ENCODE data around the gene PAQR4.

PAQR4 gene

DNA sequence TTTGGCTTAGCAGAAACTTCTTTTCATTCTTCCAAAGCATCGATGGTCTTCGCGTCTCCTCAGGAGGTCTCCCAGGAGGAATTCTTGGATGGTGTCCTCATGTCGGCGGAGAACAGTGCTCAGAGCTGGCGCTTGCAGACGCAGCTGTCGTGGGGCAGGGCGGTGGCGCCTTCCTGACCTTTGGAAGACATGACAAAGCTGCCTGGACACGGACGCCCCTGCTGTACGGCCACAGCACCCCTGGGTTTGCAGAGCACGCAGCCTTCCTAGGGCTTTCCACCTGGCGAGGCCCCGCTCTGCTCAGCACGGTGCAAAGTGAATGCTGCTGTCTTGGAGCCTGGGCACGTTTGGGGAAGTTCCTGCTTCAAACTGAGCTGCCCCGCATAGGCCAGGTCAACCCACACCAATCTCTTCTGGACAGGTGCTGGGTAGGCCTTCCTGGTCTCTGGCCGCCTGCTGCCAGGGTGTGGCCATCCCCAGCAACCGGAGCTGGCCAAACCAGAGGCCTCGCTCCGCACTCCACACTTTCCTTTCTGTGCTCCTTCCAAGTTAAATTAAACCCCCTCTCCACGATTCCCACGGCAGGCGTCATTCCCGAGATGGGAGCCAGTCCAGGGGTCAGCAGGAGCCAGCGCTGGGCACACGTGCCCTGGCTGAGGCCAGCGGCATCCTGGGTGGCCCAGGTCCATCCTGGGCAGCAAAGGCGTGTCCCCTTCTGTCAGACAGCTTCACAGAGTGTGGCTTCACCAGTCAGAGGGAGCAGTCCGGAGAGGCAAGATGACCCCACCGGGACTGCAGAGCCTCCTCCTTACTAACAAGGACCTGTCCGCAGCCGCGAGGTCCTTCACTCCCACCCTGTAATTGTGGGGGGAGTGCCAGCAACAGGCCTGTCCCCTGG lies 20.1 kb upstream of the PAQR4 start:
- no peak for DNase-seq

DNA sequence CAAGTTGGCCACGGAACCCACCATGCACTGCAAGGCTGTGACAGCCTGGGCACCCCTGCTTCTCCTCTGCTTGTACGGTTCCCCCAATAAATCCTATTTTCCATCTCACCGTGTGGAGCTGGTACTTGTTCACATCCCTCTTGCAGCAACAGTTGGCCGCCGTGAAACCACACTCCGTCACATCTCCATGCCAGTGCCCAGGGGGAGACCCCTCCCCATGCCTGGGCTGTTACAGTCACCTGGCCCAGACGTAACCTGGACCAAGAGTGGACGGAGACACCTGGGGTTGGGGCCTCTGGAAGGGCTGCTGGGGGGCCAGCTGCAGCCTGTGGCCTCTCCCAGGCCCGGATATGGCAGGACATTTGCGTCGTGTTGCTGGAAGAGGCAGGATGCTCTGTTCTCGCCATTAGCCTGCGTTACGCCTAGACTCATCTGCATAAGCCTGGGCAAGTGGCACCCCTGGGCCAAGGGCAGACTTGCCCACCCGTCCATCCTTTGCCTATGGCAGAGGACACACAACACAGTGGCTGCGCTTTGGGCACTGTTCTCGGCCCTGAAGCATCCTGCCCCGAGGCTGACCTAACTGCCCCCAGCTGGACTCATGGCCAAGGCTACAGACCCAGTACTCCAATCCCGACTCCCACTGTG lies 19.3 kb upstream of the PAQR4 start:
- DNase-seq = no peak

DNA sequence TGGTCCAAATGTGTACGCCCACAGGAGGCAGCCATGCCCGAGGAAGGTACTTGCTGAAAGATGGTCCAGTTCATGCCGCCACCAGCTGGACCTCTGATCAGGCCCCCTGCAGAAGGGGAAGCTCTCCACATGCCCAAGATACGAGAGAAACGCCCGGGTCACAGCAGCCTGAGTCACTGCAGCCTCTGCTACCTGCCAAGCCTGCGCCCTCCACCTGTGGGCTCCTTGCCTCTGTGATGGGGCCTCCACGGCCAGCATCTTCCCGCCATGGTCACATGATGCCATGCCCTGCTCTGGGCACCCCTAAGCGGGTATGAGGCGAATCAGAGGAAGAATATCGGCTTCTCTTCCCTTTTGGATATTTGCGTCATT lies 18.8 kb upstream of the PAQR4 start:
- no peak for DNase-seq

DNA sequence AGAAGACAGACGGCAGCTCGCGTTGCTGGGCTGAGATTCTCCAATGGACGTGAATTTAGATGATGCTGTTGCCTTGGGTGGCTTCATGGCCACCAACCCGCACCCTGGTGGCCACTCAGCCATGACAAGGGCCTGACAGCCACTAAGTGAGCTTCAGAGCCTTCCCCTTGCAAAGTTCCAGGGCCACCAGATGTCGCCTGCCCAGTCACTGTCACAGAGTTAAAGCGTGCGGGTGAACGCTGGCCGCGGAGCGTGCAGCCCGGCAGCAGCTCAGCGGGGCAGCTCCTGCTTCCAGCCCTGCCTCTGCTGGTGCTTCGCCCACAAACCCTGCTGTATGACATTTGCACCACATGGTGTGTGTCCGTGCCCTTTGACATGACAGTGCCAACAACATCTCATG lies 18.4 kb upstream of the PAQR4 start:
- no peak for DNase-seq

DNA sequence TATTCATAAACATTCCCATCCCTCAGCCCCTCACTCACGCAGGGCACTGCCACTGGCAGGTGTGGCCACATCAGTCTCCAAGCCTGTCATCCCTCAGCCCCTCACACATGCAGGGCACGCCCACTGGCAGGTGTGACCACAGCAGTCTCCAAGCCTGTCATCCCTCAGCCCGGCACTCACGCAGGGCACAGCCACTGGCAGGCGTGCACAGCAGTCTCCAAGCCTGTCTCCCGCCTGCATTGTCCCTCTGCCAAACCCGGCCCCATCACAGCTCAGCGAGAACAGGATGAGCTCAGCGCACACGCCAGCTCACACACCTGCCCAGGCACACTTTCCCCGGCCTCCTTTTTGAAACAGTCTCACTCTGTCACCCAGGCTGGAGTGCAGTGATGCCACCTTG lies 16.5 kb upstream of the PAQR4 start:
- DNase-seq = no peak

DNA sequence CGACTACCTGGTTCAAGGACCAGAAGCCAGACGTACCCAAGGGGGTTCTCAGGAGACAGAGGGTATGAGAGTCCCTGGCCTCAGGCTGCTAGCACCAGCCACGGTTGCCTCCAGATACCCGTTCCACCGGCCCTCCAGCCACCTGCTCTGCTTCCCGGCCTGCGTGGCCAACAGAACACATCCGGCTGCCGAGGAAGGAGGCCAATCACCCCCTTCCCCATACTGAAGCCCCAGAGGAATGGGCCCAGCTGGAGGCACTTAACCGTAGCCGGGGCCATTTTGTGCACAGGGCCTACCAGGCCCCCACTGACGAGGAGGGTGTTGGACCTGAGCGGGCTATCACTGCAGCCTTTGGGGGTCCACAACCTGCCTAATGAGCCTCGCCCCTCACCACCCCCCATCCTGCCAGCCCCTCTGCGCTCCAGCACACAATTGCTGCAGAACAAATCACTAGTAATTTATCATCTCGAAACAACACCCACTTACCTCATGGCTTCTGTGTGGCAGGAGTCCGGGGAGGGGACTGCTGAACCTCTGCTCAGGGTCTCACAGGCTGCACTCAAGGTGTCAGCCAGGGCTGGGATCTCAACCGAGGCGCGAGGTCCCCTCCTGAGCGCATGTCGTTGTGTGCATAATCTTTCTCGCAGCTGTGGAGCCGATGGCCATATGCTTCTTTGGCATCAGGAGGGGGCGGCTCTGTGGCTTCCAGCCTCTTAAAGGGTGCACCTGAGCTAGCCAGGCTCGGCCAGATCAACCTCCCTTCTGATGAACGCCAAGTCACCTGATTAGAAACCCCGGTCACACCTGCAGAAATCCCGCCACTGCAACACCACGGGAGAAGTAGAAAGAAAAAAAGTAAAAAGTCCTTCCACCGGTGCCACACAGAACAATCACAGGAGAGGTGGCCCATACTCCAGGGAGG lies 15.2 kb upstream of the PAQR4 start:
- no peak for DNase-seq

DNA sequence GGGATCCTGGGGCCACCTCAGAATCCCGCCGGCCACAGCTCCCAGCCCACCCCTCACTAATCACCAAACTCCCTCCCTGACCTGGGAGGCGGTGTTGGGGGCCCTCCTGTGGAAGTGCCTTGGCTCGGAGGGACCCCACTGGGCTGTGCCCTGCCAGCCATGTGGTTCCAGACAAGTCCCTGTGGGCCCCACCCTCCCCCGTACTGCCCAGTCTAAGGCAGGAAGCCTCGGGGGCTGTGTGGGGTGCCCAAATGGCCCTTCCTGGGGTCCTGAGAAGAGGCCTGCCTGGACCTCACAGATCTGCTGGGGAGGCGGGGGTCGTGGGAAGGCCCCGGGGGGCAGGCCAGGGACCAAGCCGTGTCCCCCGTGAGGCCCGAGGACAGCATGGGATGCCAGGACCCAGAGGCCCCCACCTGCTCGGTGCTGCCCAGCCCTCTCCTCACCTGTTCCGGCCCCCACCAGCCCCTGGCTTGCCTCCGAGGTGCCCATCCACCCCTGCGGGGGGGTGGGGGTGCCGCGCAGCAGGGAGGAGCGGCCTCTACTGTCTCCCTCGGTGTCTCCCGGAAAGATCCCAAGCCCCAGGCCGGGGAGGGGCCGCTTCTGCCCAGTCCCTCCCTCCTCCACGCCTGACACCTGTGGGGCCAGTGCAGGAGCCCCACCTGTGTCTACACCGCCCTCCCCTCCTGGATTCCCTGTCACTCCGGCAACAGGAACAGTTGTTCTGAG lies 14.3 kb upstream of the PAQR4 start:
- no peak for DNase-seq

DNA sequence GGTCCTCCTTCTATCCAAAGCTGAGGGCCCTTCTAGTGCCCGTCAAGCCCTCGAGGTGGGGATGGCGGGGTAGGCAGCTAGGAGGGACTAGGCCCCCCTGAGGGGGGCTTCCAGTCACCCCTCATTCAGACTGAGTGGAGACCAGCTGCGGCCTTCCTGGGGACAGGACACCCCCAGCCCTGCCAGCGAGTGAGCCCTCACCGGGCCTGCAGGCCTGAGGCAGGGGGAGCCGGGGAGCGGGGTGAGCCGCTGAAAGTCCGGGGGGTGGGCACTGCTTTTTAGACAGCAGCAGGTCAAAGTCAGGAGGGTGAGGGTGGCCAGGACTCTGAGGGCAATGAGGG lies 13.7 kb upstream of the PAQR4 start:
- DNase-seq = no peak

DNA sequence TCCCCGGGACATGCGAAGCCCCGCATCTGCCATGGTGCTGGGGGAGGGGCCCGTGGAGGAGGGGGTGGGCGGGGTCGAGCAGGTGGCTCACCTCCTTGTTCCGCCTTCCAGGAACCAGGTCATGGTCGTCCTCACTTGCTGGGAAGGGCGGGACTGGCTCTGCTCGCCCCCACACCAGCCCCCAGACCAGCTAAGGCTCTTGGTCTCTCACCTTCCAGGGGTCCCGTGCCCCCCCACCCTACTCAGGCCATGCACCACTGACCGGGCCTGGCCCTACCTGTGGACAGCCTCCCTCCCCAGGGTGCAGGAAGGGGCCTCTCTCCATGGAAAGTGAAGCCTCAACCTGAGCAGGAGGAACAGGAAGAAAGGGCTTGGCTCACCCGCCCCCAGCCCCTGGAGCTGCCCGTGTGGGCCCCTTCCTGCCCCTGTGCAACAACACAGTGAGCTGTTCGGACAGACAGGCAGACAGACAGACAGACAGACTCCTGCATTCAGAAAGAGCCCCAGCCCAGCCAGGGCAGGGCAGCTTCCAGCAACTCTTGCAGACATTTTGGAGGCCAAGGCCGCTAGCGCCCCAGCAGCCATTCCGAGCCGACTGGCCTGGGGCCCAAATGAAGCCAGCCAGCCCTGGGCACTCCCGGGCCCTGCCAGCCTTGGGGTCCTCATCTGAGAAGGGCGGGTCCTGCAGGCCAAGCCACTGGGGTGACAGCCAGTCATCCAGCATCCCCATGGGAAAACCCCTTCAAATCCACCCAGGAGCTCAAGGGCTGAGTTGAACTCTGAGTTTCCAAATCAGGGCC lies 13.2 kb upstream of the PAQR4 start:
- peak; percentile 27 for DNase-seq

DNA sequence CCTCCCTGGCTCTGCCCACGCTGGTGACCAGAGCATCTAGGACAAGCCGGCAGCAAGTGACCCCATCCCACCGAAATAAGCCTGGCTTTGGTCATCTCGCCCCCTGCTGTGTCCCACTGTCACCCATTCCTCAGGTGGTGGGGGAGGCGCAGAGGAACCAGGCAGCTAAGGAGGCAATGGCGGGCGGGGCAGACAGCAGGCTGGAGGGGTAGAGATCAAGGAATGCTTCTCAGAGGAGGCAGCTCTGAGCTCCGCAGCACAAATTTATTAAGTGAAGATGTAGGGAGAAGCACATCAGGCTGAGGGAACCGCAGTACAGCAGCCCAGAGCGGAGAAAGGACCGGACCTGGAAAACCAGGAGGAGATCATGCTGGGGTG lies 12.6 kb upstream of the PAQR4 start:
- DNase-seq = no peak

DNA sequence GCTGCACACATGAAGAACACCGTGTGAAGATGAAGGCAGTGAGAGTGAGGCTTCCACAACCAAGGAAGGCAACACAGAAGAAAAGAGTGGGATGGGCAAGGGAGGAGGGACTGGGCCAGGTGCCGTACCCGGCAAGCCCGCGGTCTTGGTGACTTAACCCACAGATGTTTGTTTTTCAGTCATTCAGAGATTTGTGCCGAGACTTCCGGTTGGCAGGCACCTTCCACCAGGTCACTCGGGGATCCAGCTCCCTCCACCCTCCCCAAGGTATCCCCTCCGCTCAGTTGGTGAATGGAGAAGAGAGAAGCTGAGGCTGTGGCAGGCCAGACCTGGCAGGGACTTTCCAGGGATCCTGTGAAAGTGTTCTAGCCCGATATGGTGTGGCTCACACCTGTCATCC lies 9.9 kb upstream of the PAQR4 start:
- DNase-seq = no peak

DNA sequence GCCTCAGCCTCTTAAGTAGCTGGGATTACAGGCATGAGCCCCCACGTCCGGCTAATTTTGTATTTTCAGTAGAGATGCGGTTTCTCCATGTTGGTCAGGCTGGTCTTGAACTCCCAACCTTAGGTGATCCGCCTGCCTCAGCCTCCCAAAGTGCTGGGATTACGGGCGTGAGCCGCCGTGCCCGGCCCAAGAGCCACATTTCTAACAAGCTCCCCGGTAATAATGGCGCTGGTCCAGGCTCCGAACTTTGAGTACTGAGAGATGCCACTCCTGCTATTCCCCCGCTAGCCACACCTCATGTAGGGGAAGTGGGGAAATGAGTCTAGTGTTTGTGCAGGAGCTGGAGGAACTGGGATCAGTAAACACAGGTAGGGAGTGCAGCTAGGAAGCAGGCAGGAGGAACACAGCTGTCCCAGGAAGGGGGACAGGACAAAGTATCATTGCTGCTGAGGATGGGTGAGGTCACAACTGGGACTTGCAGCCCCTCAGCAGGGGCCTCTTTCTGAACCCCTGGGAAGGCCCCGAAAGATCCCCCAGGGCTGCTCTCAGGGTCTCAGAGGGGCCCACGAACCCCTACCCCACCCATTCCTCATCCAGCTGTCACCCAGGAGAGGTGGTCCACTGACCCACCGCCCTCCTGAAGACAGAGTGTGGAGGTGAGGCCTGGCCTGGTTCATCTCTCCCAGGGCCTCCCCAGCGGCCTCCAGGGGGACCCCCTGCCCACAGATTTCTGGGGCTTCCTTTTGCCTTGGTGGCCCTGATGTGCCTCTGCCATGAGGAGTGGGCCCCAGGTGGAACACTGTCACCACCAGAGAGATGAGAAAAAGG lies 8.8 kb upstream of the PAQR4 start:
- DNase-seq = no peak

DNA sequence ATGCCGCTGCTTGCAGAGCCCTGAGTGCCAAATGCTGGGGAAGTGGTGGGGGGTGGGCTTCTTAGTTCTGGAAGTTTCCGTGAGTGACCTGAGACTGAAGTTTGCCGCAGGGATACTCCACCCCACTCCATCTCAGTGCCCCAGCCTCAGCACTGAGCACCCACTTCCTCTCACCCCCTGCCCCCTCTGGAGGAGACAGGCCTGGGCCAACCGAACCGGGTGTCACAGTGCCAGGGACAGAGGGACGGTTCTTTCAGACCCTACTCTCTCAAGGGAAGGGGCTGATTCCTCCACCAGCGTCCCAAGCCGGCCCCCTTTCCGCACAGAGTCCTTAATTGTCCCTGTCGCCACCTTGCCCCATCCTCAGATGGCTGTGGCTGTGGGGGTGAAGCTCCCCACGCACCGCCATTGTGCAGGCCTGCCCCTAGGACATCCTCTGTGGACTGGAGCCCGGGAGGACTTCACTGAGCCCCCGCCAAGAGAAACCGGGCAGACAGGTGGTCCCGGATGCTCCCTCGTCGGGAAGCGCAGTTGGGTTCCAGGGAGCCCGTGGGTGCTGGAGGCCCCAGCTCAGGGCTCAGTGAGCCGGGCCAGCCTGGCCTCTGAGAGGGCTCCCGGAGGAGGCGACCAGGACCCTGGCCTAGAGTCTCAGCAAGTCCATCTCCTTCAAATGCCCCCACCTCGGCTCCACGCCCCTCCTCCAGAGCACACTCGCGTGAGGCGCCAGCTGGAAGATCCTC lies 6.6 kb upstream of the PAQR4 start:
- no peak for DNase-seq

DNA sequence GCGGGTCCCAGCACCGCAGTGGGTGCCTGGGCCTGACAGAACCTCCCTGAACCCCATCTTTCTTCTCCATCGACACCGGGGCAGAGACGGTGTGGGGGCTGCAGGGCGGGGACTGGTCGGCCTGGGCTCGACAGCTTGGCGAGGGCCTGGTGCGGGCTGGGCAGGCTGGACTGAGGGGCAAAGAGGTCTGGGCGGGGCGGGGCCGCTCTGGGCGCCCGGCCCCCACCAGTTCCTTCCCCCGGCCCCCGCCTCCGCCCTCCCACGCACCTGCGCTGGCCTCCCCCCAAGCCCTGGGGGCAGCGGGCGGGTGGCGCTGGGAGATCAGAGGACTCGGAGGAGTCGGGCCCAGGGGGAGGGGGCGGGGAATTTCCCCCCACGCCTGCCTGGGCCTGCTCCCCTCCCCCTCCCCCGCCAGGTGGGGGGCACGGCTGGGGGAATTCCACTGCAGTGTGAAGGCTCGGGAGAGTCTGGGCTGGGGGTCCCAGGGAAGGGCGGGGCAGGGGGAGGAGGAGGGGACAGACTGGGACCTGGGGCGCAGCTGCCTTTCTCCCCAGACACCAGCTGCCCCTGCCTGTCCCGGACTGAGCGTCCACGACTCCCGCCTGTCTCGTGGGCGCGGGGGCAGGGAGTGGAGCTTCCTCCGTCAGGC lies 6.0 kb upstream of the PAQR4 start:
- no peak for DNase-seq

DNA sequence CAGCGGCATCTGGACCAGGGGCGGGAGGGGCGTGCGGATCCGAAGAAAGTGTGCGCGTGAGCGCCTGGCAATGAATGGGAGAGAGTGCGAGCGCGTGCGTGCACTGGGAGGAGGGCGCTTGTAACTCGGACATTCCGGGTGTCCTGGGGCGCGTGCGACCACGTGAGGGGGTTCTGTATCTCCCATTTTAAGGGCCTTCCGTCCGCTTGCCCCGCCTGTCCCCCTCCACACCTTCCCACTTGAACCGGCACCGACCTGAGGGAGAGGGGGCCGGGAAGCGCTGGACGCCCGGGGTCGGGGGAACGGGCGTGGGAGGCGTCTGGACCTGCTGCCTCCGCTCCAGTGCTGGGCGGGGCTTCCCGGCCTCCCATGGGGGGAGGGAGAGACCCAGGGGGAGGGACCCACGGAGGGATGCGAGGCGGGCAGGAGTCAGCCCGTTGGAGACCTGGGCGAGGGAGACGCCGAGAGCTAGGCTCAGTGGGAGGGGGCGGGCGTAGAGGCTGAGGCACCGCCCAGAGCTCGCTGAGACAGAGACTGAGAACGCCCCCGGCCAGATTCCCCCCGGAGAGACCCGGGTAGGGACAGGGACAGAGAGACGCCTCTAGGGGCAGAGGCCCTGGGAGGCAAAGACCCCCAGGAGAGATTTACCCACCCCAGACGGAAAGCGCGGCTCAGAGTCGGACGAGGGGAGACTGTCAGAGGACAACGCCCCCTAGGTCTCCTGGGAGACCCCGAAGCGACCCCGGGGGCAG lies 5.2 kb upstream of the PAQR4 start, which contains the start of gene KREMEN2:
Gene KREMEN2, plus strand, starts transcription at position 553 of the 752 bp plus-strand sequence. CDS start 246 bp downstream, outside the sequence.
- no peak for DNase-seq

DNA sequence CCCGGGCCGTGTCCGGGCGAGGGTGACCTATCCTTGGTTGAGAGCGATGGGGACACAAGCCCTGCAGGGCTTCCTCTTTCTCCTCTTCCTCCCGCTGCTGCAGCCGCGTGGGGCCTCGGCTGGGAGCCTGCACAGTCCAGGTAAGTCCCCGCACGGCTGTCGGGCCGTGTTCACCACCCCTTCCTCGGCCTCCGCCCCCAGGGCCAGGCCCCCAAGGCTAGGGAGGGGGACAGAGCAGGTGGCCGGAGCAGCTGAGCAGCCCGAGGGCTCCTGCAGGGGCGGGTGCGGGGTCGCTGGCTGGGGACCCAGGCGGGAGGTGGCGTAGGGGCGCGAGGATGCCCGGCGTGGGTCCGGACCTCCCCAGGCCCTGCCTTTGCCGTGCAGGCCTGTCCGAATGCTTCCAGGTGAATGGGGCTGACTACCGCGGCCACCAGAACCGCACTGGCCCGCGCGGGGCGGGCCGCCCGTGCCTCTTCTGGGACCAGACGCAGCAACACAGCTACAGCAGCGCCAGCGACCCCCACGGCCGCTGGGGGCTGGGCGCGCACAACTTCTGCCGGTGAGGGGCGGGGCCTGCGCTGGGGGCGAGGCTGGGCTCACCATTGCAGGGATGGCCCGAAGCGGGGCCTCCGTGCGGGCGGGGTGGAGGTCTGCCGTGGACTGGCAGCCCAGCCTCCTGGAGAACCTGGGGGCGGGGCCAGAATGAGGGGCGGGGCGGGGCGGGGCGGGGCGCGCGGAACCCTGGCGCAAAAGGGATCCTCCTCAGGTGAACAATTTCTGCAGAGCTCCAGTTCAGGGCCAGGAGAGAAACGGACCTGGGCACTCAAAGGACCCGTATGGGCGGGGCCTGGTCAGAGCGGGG lies 4.4 kb upstream of the PAQR4 start:
- DNase-seq = no peak

DNA sequence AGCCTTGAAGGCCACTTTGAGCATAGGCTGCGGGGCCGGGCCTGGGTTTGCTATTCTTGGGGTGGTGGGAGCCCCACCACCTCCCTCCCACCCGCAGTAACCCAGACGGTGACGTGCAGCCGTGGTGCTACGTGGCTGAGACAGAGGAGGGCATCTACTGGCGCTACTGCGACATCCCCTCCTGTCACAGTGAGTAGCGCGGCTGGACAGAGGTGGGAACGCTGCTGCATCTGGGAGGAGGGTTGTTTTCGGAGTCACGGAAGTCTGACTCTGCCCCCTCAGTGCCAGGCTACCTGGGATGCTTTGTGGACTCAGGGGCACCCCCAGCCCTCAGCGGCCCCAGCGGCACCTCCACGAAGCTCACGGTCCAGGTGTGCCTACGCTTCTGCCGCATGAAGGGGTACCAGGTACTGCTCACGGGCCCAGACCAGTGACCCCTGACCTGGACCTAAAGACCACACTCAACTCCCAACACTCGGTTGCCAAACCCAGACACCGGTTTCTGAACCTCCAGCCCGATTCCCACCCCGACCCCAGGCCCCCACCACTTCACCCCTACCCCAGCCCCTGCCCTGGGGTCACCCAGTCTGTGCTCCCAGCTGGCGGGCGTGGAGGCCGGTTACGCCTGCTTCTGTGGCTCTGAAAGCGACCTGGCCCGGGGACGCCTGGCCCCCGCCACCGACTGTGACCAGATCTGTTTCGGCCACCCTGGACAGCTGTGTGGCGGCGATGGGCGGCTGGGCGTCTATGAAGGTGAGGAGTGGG lies 2.9 kb upstream of the PAQR4 start:
- no peak for DNase-seq
